ENCODE results near the gene GHR.

GHR gene

GRCh38 chr5:42423285-42424165 lies at the start of gene GHR:
Gene GHR (plus strand): TSS chr5:42423439. CDS start chr5:42565875, 142,436 bp downstream.
- no peak for DNase-seq (ENCODE audit: low read depth in 2 of 2)

DNA sequence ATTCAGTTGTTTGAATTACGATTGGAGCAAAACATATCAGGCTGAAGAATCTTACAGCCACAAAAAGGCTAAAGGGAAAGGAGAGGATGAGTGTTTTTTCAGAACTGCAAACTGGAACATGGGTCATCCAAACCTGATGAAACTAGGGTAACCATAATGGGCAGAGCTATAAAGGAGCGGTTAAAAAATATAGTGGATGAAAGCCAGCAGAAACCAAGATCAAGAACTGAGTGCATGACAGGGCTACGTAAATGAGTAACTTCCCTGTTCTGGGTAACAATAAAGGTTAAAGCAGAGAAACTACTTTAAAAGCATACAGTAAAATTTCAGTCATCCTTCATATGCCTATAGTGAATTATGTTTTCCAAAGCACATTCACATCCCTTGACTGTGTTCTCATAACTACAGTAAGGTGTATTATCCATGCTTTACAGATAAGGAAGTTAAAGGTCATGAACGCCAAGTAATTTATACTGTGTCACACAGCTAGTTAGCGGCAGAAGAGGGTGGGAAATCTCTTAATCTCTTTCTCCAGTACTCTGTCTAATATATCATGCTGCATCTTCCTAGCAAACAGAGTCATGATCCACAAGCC lies 48.5 kb upstream of the GHR start:
- no peak for DNase-seq (ENCODE audit: low read depth in 2 of 2)

DNA sequence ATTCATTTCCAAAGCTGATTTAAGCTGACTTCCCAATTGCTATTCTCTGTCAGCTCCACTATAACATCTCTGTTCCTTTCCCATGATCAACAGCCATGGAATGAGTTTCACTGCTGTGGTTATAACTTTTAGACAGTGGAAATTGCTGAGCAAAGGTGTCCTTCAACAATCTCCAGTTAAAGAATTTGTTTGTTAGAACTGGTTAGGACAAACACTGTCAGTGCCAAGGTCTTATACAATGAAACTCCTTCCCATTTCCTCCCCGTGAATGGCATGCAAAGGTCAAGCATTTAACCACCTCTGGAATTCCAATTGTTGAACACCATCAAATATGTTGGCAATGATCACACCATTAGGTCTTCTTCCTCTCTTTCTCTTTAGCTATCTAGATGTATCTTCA lies 45.7 kb upstream of the GHR start:
- no peak for DNase-seq (ENCODE audit: low read depth in 2 of 2)

DNA sequence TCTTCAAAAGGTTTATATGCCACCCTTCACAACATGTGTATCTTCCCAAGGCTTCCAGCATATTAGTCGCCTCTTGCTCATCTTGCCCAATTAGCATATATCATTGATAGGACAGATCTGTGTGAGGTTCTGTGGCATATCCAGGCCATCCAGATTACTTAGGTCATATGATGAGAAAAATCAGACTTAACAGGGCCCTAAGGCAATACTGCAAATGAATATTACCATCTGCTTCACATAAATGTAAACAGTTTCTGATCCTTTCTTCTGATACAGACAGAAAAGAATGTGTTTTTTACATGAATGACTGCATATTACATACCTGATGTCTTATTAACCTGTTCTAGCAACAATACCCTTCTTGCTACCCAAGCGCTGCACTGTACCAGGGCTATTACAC lies 41.3 kb upstream of the GHR start:
- no peak for DNase-seq (ENCODE audit: low read depth in 2 of 2)

- DNase-seq (ENCODE audit: low read depth in 2 of 2): no peak
Observed at GRCh38 chr5:42387563-42387962, 35.7 kb upstream of the GHR start.

DNA sequence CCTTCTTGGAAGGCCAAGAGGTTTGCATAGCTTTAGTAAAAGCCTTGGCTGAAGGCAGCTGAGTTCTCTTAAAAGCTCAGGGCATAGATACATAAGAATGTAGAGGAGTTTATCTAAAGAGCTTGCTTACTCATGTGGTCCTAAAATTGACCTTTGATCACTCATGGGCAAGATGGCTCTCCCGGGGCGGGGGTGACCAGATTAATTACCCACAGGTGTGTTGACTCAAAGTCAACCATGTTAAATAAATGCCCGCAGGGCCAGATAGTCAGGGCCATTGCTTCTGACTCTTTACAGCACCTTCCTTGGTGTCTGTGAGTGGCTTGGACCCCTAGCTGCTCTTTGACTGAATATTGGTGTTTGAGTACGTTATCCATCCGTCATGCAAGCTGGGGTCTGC lies 33.1 kb upstream of the GHR start:
- no peak for DNase-seq (ENCODE audit: low read depth in 2 of 2)

GRCh38 chr5:42392917-42393316 lies 30.3 kb upstream of the GHR start:
- DNase-seq (ENCODE audit: low read depth in 2 of 2): no peak

DNA sequence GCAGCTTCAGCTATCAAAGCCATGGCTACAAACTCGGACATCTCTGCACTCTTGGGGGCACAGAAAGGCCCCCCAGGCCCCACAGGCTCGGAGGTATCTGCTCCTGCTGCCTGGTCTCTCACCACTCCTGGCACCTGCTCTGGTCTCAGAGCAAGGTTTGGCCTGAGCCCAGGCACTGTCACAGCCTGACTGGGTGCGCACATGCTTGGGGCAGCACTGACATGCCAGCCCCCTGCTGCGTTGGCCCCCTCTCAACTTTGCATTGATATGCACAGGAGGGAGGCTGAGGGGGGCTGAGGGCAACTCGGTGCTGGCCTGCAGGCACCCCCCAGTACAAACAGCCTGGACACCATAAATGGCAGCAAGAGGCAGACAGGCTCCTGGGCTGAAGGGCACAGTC lies 27.1 kb upstream of the GHR start:
- no peak for DNase-seq (ENCODE audit: low read depth in 2 of 2)

- DNase-seq (ENCODE audit: low read depth in 2 of 2): no peak
Observed at GRCh38 chr5:42397267-42397666, 26.0 kb upstream of the GHR start.

- DNase-seq (ENCODE audit: low read depth in 2 of 2): no peak
Observed at GRCh38 chr5:42399702-42400101, 23.5 kb upstream of the GHR start.

DNA sequence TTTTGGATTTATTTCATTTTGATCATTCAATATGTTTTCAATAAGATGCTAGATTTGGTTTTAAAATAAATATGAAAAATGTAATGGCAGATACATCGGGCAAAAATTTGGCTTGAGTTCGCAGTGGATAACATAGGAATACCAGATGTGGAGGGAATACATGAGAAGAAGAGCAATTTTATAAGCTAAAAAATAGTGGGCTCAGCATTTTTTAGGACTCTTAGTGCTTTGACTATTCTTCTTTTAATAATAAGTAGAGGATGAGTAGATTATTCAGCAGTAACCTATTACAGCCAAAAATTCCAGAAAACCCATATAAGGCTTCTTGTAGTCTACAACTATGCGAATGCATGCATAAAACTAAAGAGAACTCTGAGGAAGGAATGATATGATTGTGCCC lies 22.8 kb upstream of the GHR start:
- DNase-seq (ENCODE audit: low read depth in 2 of 2): no peak

DNA sequence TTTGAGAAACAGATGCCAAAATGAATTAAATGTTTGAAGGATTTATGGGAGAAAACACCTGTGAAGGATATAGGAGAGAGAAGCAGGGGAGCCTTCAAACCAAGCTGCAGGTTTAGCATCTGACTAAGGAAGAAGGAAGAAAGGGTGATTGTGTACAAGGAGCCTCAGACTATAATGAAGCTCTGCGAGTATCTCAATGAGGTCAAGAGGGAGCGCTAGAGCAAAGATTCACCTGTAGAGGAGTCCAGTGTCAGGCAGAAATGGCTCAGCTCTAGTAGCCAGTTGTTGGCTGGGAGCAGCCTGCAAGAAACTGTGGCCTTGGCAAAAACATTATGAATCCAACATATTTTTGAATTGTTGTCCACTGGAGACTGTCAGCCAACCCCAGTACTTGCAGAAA lies 20.0 kb upstream of the GHR start:
- DNase-seq (ENCODE audit: low read depth in 2 of 2): no peak

DNA sequence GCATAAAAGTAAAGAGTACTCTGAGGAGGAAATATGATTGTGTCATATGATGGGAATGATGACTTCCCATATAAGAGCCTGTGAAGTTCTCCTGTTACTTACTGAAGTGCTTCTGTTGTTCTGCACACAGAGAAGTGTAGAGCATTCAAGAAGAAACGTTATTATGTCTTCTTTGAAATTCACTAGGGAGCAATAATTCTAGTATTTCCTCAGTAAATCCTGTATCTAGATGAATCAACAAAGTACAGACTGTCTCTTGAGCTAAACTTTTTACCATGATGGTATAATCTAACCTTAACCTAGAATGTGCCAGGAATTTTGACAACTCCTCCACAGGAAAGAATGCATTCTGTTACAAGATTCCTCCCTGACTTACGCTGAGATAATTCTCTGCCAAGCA lies 18.9 kb upstream of the GHR start:
- no peak for DNase-seq (ENCODE audit: low read depth in 2 of 2)

DNA sequence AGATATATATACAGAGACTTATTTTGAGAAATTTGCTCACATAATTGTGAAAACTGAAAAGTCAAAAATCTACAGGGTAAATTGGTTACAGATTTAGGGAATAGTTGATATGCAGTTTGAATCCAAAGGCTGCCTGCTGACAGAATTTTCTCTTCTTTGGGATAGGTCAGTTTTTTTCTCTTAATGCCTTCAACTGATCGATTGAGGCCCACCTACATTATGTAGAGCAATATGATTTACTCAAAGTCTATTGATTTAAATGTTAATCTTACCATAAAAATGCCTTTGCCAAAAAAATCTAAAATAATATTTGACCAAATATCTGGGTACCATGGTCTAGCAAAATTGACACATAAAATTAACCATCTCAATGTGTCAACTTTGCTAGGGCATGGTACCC lies 3.9 kb upstream of the GHR start:
- no peak for DNase-seq (ENCODE audit: low read depth in 2 of 2)

DNA sequence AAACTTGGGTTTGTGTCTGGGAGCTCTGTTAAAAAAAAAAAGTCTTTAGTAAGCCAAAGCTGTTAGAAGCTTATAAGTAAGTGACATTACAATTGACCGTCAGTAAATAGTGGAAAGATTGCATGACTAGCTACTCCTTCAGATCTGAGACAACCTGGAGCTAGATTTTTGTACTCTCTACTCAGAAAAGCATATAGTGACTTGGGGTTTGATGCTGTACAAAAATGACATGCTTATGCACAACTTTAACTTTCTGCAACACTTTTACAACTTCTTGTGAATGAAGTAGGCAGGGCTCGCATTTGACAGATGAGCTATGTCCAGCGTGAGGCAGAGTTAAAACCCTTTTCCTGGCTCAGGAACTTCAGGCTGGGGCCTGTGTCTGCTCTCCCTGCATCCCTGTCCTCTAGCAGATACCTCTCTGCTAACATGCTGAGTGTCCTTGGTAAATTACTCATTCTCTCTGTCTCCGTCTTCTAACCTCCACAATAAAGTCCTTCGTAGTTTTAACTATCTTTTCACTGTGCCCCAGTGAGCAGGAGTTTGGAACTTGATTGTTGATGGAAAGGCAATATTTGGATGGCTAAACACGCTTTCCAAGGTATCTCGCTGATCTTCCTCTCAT lies 471 bp upstream of the GHR start:
- DNase-seq (ENCODE audit: low read depth in 2 of 2): no peak

- no peak for DNase-seq (ENCODE audit: low read depth in 2 of 2)
Observed at GRCh38 chr5:42426016-42426415, 2.8 kb downstream of the GHR start.

DNA sequence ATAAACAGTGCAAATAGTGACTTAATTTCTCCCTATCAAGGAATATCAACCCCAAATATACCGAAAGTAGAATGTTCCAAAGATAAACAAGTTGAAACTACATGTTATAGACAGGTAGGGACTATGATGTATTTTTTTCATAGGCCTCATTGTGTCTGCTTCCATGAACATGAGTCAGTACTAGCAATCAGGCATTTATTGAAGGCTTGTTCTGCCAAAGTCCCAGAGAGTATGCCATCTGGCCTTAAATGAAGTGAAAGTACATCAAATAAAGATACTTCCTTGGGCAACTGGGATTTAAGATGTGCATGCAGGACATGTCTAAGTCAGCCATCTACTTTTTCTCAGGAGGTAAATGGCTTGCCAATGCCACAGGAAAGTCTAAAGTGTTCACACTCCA lies 6.5 kb downstream of the GHR start:
- no peak for DNase-seq (ENCODE audit: low read depth in 2 of 2)

- no peak for DNase-seq (ENCODE audit: low read depth in 2 of 2)
Observed at GRCh38 chr5:42434047-42434724, 10.9 kb downstream of the GHR start.

DNA sequence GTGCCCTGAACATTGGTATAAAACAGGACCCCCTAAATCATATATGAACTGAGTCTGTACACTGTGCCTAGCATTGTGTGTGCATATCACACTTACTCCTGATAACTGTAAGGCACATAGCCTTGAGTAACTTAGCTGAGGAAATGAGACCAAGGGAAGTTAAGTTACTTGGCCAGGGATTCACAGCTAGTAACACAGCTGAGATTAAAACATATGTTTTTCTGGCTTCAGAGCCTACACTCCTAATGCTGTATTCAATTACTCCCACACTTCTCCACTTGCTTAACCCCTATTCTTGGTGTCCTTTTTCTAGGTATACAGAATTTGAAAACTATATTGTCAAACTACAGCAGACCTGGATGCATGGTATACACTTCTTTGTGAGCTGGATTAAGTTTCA lies 12.8 kb downstream of the GHR start:
- no peak for DNase-seq (ENCODE audit: low read depth in 2 of 2)

- DNase-seq (ENCODE audit: low read depth in 2 of 2): no peak
Observed at GRCh38 chr5:42454216-42454995, 31.2 kb downstream of the GHR start.

DNA sequence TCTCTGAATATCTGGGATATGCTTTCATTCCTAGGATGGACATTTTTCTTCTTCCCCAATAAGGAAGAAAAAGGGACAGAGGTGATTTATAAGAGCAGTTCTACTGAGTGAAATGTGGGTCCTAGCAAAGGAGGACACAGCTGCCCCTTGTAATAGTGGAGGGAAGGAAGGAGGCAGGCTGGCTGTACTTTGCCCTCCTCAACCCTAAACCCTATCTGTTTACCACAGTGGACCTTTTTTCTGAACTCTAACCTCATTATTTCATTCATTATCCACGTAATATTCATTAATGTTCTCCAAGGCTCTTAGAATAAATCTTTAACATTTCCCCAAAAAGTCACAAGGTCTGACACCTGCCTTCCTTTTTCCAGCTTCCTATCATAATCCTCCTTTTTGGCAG lies 37.8 kb downstream of the GHR start:
- DNase-seq (ENCODE audit: low read depth in 2 of 2): no peak

- DNase-seq (ENCODE audit: low read depth in 2 of 2): no peak
Observed at GRCh38 chr5:42461507-42461906, 38.3 kb downstream of the GHR start.
